ENCODE results near the gene PTGER2.

Gene PTGER2

DNA sequence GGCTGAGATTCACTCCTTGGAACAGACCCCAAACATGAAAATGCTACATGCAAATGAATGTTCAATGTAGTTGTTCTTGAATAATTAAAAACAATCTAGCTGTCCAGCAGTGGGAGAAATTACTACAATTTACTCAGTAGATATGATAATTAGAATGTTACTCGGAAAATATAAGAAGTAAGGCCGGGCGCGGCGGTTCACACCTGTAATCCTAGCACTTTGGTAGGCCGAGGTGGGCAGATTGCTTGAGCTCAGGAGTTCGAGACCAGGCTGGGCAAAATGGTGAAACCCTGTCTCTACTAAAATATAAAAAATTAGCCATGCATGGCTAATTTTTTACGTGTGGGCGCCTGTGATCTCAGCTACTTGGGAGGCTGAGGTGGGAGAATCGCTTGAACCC lies 15.3 kb upstream of the PTGER2 start:
- Histone ChIP-seq H2BK5ac (ENCODE audit: low read length) (no peak overlapping the region), H3K23ac (ENCODE audit: low read length) (no peak overlapping the region), H2BK15ac (replicated peaks; ENCODE audit: low read depth) (no peak overlapping the region), H2BK120ac (ENCODE audit: low read depth, low read length) (no peak overlapping the region), H3K18ac (ENCODE audit: low read length) (no peak overlapping the region), H3K4ac (ENCODE audit: low read depth, low read length) (no peak overlapping the region), H4K5ac (ENCODE audit: low read length) (no peak overlapping the region), H3K4me3 (ENCODE audit: low read length) (no peak overlapping the region), H3K27ac (ENCODE audit: low read depth, low read length) (no peak overlapping the region), H3K4me2 (ENCODE audit: low read length) (no peak overlapping the region), H3K4me1 (ENCODE audit: control insufficient read depth, low read depth, low read length) (no peaks in the 10 kb centered on the region), H3K56ac (ENCODE audit: low read length) (no peak overlapping the region), H2AK5ac (ENCODE audit: low read length) (no peak overlapping the region), H3K27me3 (ENCODE audit: insufficient read depth, low read length, poor library complexity) (no peaks in the 10 kb centered on the region), H3K79me1 (ENCODE audit: low read length) (no peaks in the 10 kb centered on the region), H3K36me3 (ENCODE audit: control insufficient read depth, insufficient read depth, low read length) (no peaks in the 10 kb centered on the region), H3K9ac (ENCODE audit: low read length) (no peak overlapping the region), H4K8ac (ENCODE audit: low read depth, low read length) (no peak overlapping the region), H3K79me2 (ENCODE audit: control insufficient read depth, insufficient read depth, low read length) (no peaks in the 10 kb centered on the region)
- no CpG with 5 or more reads among the region's 10 CpGs for WGBS (ENCODE audit: extremely low coverage, insufficient coverage, low lambda C conversion rate)
- no peak for DNase-seq

DNA sequence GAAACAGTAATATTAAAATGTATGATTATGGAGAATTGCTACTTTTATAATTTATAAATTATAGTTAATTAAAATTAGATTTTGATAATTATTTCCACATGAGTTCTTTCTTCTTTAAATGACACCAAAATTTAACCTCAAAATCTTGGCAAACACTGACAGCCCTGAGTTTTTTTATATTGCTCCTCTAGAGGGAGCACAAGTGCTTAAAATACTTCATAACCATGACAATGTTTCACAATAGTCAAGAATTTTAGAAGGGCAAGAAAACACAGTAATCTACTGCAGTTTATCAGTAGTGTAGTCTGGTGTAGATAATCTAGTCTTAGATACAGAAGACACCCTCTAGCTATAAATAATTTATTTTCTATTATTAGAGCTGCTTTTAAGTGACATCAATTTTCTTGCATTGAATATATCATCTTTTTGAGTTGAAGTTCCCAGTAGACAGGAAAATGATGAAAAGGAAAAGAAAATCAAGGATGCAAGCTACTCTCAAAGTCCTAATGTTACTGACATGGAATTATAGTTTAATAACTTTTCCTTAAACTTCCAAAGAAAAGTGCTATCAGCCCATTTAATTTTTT lies 14.3 kb upstream of the PTGER2 start:
- DNase-seq, result peak; percentile 55
- H3K27me3 ChIP-seq (ENCODE audit: insufficient read depth, low read length, poor library complexity), result no peaks in the 10 kb centered on the region
- no peak overlapping the region for H3K27ac ChIP-seq (ENCODE audit: low read depth, low read length)

DNA sequence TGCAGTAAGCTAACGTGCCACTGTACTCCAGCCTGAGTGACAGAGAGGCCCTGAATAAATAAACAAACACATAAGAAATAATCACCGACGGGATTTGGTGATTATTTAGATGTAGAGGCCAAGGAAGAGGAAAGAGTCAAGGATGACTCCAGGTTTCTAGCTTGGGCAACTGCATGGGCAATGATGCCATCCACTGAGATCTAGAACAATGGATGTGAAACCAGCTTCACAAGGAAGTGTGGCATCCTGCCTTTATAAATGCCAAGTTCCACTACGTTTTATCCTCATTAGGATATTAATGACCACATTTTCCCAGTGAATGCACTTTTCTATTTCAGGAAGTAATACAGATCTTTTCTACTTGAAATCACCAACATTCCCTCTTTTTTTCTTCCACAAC lies 10.9 kb upstream of the PTGER2 start:
- no peak overlapping the region for H4K8ac ChIP-seq (ENCODE audit: low read depth, low read length)
- no peak overlapping the region for H3K27ac ChIP-seq (ENCODE audit: low read depth, low read length)
- H3K56ac ChIP-seq (ENCODE audit: low read length), result no peak overlapping the region
- H3K4me2 ChIP-seq (ENCODE audit: low read length), result no peak overlapping the region
- H3K79me2 ChIP-seq (ENCODE audit: control insufficient read depth, insufficient read depth, low read length), result no peaks in the 10 kb centered on the region
- no peaks in the 10 kb centered on the region for H3K27me3 ChIP-seq (ENCODE audit: insufficient read depth, low read length, poor library complexity)
- H4K5ac ChIP-seq (ENCODE audit: low read length), result no peak overlapping the region
- no peak for DNase-seq
- no peak overlapping the region for H2BK15ac ChIP-seq (replicated peaks; ENCODE audit: low read depth)
- no peak overlapping the region for H3K4me3 ChIP-seq (ENCODE audit: low read length)
- WGBS (ENCODE audit: extremely low coverage, insufficient coverage, low lambda C conversion rate), result no CpG with 5 or more reads among the region's 4 CpGs
- H3K23ac ChIP-seq (ENCODE audit: low read length), result no peak overlapping the region
- no peak overlapping the region for H2BK5ac ChIP-seq (ENCODE audit: low read length)
- H3K4ac ChIP-seq (ENCODE audit: low read depth, low read length), result no peak overlapping the region
- H3K36me3 ChIP-seq (ENCODE audit: control insufficient read depth, insufficient read depth, low read length), result no peaks in the 10 kb centered on the region
- no peak overlapping the region for H3K9ac ChIP-seq (ENCODE audit: low read length)
- H2BK120ac ChIP-seq (ENCODE audit: low read depth, low read length), result no peak overlapping the region
- H3K18ac ChIP-seq (ENCODE audit: low read length), result no peak overlapping the region
- no peaks in the 10 kb centered on the region for H3K4me1 ChIP-seq (ENCODE audit: control insufficient read depth, low read depth, low read length)
- H2AK5ac ChIP-seq (ENCODE audit: low read length), result no peak overlapping the region
- H3K79me1 ChIP-seq (ENCODE audit: low read length), result no peaks in the 10 kb centered on the region

More for the DNA sequence above, 14.3 kb upstream of the PTGER2 start:
- Histone ChIP-seq H2AK5ac (ENCODE audit: low read length) (no peak overlapping the region), H3K23ac (ENCODE audit: low read length) (no peak overlapping the region), H3K4me3 (ENCODE audit: low read length) (no peak overlapping the region), H2BK15ac (replicated peaks; ENCODE audit: low read depth) (no peak overlapping the region), H3K56ac (ENCODE audit: low read length) (no peak overlapping the region), H3K79me2 (ENCODE audit: control insufficient read depth, insufficient read depth, low read length) (no peaks in the 10 kb centered on the region), H3K4ac (ENCODE audit: low read depth, low read length) (no peak overlapping the region), H2BK120ac (ENCODE audit: low read depth, low read length) (no peak overlapping the region), H3K4me1 (ENCODE audit: control insufficient read depth, low read depth, low read length) (no peaks in the 10 kb centered on the region), H4K5ac (ENCODE audit: low read length) (no peak overlapping the region), H3K9ac (ENCODE audit: low read length) (no peak overlapping the region), H3K4me2 (ENCODE audit: low read length) (no peak overlapping the region), H3K18ac (ENCODE audit: low read length) (no peak overlapping the region), H3K36me3 (ENCODE audit: control insufficient read depth, insufficient read depth, low read length) (no peaks in the 10 kb centered on the region), H3K79me1 (ENCODE audit: low read length) (no peaks in the 10 kb centered on the region), H4K8ac (ENCODE audit: low read depth, low read length) (no peak overlapping the region), H2BK5ac (ENCODE audit: low read length) (no peak overlapping the region)

DNA sequence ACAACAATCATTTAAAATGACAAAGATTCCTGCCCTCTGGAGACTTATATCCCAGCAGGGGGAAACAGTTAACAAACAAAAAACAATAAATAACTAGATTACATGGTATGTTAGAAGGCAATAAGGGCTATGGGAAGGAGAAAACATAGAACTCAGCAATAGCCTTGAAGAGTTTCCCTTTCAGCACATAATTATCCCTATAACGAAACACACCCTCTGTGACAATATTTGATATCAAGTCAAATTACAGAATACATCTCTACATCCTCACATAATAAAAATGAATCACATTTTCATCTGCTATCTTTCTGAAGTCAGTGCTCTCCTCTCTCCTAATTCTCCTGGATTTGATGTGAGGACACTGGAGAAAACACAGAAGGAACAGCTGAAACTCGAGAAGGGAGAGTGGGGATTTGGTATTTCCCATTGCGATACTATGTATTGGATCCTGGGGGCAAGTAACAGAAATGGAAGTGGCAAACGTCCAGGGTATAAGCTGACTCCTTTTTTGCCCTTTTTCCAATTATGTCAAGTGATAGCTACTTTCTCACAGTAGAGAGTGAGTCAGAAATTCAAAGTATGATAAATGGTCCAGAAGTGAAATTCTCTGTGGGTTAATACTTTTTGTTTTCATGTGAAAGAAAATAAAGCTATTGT lies 9.7 kb upstream of the PTGER2 start:
- H3K79me1 ChIP-seq (ENCODE audit: low read length), result no peaks in the 10 kb centered on the region
- no peak overlapping the region for H3K27ac ChIP-seq (ENCODE audit: low read depth, low read length)
- no peak overlapping the region for H2BK15ac ChIP-seq (replicated peaks; ENCODE audit: low read depth)
- no peak overlapping the region for H3K23ac ChIP-seq (ENCODE audit: low read length)
- no peak overlapping the region for H2BK120ac ChIP-seq (ENCODE audit: low read depth, low read length)
- DNase-seq, result no peak
- no peaks in the 10 kb centered on the region for H3K27me3 ChIP-seq (ENCODE audit: insufficient read depth, low read length, poor library complexity)
- H3K4me1 ChIP-seq (ENCODE audit: control insufficient read depth, low read depth, low read length), result no peaks in the 10 kb centered on the region
- H3K18ac ChIP-seq (ENCODE audit: low read length), result no peak overlapping the region
- no peak overlapping the region for H3K4ac ChIP-seq (ENCODE audit: low read depth, low read length)
- H2BK5ac ChIP-seq (ENCODE audit: low read length), result no peak overlapping the region
- no peaks in the 10 kb centered on the region for H3K79me2 ChIP-seq (ENCODE audit: control insufficient read depth, insufficient read depth, low read length)
- no peak overlapping the region for H4K8ac ChIP-seq (ENCODE audit: low read depth, low read length)
- no CpG with 5 or more reads among the region's 4 CpGs for WGBS (ENCODE audit: extremely low coverage, insufficient coverage, low lambda C conversion rate)
- H3K9ac ChIP-seq (ENCODE audit: low read length), result no peak overlapping the region
- H3K56ac ChIP-seq (ENCODE audit: low read length), result no peak overlapping the region
- no peaks in the 10 kb centered on the region for H3K36me3 ChIP-seq (ENCODE audit: control insufficient read depth, insufficient read depth, low read length)
- no peak overlapping the region for H3K4me2 ChIP-seq (ENCODE audit: low read length)
- no peak overlapping the region for H2AK5ac ChIP-seq (ENCODE audit: low read length)
- no peak overlapping the region for H3K4me3 ChIP-seq (ENCODE audit: low read length)
- H4K5ac ChIP-seq (ENCODE audit: low read length), result no peak overlapping the region

DNA sequence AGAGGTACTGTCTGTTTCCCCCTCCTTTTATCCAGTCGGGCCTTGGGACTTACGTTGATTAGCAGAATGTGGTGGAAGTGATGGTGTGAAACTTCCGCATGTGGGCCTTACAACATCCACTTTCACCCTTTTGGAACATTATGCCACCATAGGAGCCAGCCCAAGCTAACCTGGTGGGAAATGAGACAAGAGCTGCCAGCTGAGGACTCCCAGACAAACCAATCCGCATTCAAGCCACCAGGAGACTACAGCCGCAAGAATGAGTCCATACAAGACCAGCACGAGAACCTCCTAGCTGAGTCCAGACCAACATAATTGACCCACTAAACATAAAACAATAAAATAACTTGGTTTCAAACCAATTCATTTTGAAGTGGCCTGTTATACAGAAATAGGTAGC lies 9.1 kb upstream of the PTGER2 start:
- no peak overlapping the region for H3K9ac ChIP-seq (ENCODE audit: low read length)
- H3K79me1 ChIP-seq (ENCODE audit: low read length), result no peaks in the 10 kb centered on the region
- H3K4me2 ChIP-seq (ENCODE audit: low read length), result no peak overlapping the region
- DNase-seq, result peak; percentile 58
- WGBS (ENCODE audit: extremely low coverage, insufficient coverage, low lambda C conversion rate), result no CpG with 5 or more reads among the region's 6 CpGs
- no peaks in the 10 kb centered on the region for H3K4me1 ChIP-seq (ENCODE audit: control insufficient read depth, low read depth, low read length)
- H2BK120ac ChIP-seq (ENCODE audit: low read depth, low read length), result no peak overlapping the region
- no peak overlapping the region for H3K4ac ChIP-seq (ENCODE audit: low read depth, low read length)
- H3K27ac ChIP-seq (ENCODE audit: low read depth, low read length), result no peak overlapping the region
- H3K4me3 ChIP-seq (ENCODE audit: low read length), result no peak overlapping the region
- no peak overlapping the region for H4K8ac ChIP-seq (ENCODE audit: low read depth, low read length)
- H2BK15ac ChIP-seq (replicated peaks; ENCODE audit: low read depth), result no peak overlapping the region
- H4K5ac ChIP-seq (ENCODE audit: low read length), result no peak overlapping the region
- H3K23ac ChIP-seq (ENCODE audit: low read length), result no peak overlapping the region
- no peak overlapping the region for H3K56ac ChIP-seq (ENCODE audit: low read length)
- H3K27me3 ChIP-seq (ENCODE audit: insufficient read depth, low read length, poor library complexity), result no peaks in the 10 kb centered on the region
- no peak overlapping the region for H2AK5ac ChIP-seq (ENCODE audit: low read length)
- no peak overlapping the region for H3K18ac ChIP-seq (ENCODE audit: low read length)
- no peaks in the 10 kb centered on the region for H3K36me3 ChIP-seq (ENCODE audit: control insufficient read depth, insufficient read depth, low read length)
- H2BK5ac ChIP-seq (ENCODE audit: low read length), result no peak overlapping the region
- no peaks in the 10 kb centered on the region for H3K79me2 ChIP-seq (ENCODE audit: control insufficient read depth, insufficient read depth, low read length)

DNA sequence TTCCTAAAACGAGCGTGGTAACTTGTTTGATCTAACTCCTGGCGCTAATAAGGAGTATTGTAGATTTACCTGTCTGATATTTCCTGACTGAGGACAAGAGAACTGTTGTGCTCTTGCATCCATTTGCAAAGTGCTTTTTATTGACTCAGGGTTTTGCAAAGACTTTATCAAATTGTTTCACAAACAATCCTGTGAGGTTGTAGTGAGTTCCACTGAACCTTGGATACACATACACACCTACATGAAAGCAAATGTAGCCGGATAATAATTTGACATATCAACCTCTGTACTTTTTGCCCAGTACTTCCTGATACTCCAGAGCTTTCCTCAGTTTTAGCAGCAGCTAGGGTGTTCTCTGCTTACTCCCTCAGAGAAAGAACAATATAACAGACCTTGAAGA lies 6.7 kb upstream of the PTGER2 start:
- Histone ChIP-seq H3K36me3 (ENCODE audit: control insufficient read depth, insufficient read depth, low read length) (no peaks in the 10 kb centered on the region), H3K56ac (ENCODE audit: low read length) (no peak overlapping the region), H3K9ac (ENCODE audit: low read length) (no peak overlapping the region), H3K79me1 (ENCODE audit: low read length) (no peaks in the 10 kb centered on the region), H2BK120ac (ENCODE audit: low read depth, low read length) (no peak overlapping the region), H3K4ac (ENCODE audit: low read depth, low read length) (no peak overlapping the region), H2BK15ac (replicated peaks; ENCODE audit: low read depth) (no peak overlapping the region), H3K79me2 (ENCODE audit: control insufficient read depth, insufficient read depth, low read length) (no peaks in the 10 kb centered on the region), H3K4me3 (ENCODE audit: low read length) (no peak overlapping the region), H3K4me1 (ENCODE audit: control insufficient read depth, low read depth, low read length) (no peaks in the 10 kb centered on the region), H4K8ac (ENCODE audit: low read depth, low read length) (no peak overlapping the region), H4K5ac (ENCODE audit: low read length) (no peak overlapping the region), H3K27me3 (ENCODE audit: insufficient read depth, low read length, poor library complexity) (no peaks in the 10 kb centered on the region), H3K23ac (ENCODE audit: low read length) (no peak overlapping the region), H3K4me2 (ENCODE audit: low read length) (no peak overlapping the region), H3K18ac (ENCODE audit: low read length) (no peak overlapping the region), H2BK5ac (ENCODE audit: low read length) (no peak overlapping the region), H2AK5ac (ENCODE audit: low read length) (no peak overlapping the region), H3K27ac (ENCODE audit: low read depth, low read length) (no peak overlapping the region)
- no peak for DNase-seq
- no CpG with 5 or more reads among the region's 4 CpGs for WGBS (ENCODE audit: extremely low coverage, insufficient coverage, low lambda C conversion rate)
